IMR-90 (cell line): ENCODE data around the gene SLC10A3. TPM values are rescaled to one million over a fixed set of nuclear protein-coding genes. Genes with fewer than 3 reads are reported as not detected.

Experiments used
- CHD1 ChIP-seq: IDR thresholded peaks from 2 replicates; pipeline ENCODE4 v1.6.1; 2012; ENCODE audit warnings: low read depth, low read length, improper control_type of control experiment
- MAFK ChIP-seq: IDR thresholded peaks from 2 replicates; pipeline ENCODE4 v1.6.1; 2012; ENCODE audit warnings: low read depth, low read length, improper control_type of control experiment
- MAZ ChIP-seq: IDR thresholded peaks from 2 replicates; pipeline ENCODE4 v1.6.1; 2012; ENCODE audit warnings: low read depth, mild to moderate bottlenecking, low read length, improper control_type of control experiment, moderate library complexity, borderline replicate concordance
- MXI1 ChIP-seq: IDR thresholded peaks from 2 replicates; pipeline ENCODE4 v1.6.1; 2012; ENCODE audit warnings: low read depth, mild to moderate bottlenecking, low read length, moderate library complexity, borderline replicate concordance
- RAD21 ChIP-seq: IDR thresholded peaks from 2 replicates; pipeline ENCODE4 v1.6.1; 2012; ENCODE audit warnings: low read length, improper control_type of control experiment
- SMC3 ChIP-seq: fragments of 150-350 bp; IDR thresholded peaks from 2 replicates; pipeline ENCODE4 v1.6.1; 2016; ENCODE audit warnings: low read depth, mild to moderate bottlenecking, antibody characterized with exemption, low read length, moderate library complexity
- polyA plus RNA-seq, 3 experiments: library from polyadenylated mRNA; depleted of rRNA; stranded (reverse); fragments of >200 nt; gene quantifications; 2 replicates each; pipeline ENCODE4 v1.2.3, GENCODE V29; 2012; ENCODE audit warnings: low replicate concordance in 1 of 3
- total RNA-seq: library from RNA; depleted of rRNA; stranded (reverse); fragments of >200 nt; gene quantifications from 2 replicates; pipeline ENCODE4 v1.2.3, GENCODE V29; 2012

The SLC10A3 gene
- total and polyA plus RNA-seq, 2 of the 4 experiments (the other 2 are of a cell fraction) = 15.2 to 24.6 TPM

DNA sequence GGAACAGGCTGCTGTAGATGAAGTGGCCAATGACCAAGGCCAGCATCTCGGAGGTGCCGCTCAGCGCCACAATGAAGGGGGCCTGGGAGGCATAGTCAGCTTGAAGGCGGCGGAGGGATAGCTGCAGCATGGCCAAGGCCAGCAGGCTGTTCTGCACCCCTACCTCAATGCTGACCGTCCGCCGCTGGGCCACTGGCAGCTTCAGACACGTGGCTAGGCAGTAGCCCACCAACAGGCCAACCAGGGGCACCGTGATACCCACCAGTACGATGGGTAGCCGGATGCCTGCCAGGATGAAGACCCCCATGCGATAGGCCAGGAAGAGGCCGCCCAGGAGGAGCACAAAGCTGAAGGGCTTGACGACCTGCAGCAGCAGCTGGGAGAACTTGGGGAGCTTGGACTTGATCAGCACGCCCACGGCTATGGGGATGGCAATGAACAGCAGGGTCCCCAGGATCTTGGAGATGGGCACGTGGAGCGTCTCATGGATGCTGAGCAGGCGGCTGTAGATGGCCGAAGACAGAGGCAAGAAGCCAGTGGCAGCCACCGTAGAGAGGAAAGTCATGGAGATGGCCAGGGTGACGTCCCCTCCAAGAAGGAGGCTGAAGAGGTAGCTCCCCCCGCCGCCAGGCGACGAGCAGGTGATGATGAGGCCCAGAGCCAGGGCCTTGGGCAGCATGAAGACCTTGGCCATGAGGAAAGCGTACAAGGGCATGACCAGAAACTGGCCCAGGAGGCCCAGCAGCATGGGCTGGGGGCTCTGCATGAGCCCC lies 2.7 kb downstream of the SLC10A3 start (continued):
- no peak for TF ChIP-seq MAFK
- TF ChIP-seq RAD21 = no peak
- TF ChIP-seq CHD1 = no peak
- TF ChIP-seq SMC3 = no peak
- TF ChIP-seq MAZ = no peak
- TF ChIP-seq MXI1 = no peak
